Immature natural killer cell (primary cell): ENCODE measurements around the gene LRRC14B. TPM values are rescaled to one million over a fixed set of nuclear protein-coding genes. Genes with fewer than 3 reads are reported as not detected.

Source experiments
- DNase-seq, 3 donors: peaks; one replicate each; pipeline ENCODE4 v3.0.0; 2022; ENCODE audit warnings: mixed read lengths in 1 of 3
- H3K27ac Mint-ChIP-seq, 6 donors: one replicate each; pipeline ENCODE4 v1.8.0; 2020; ENCODE audit warnings: mixed read lengths in 6 of 6, mild to moderate bottlenecking in 5 of 6, inconsistent platforms in 4 of 6, moderate library complexity in 3 of 6
- H3K27me3 Mint-ChIP-seq, 3 donors: one replicate each; pipeline ENCODE4 v1.8.0; 2020 to 2021; ENCODE audit warnings: low read depth in 3 of 3, mild to moderate bottlenecking in 3 of 3, mixed read lengths in 3 of 3, moderate library complexity in 3 of 3, inconsistent platforms in 1 of 3
- H3K36me3 Mint-ChIP-seq, 3 donors: one replicate each; pipeline ENCODE4 v1.8.0; 2020; ENCODE audit warnings: mixed read lengths in 3 of 3, inconsistent platforms in 2 of 3, mild to moderate bottlenecking in 2 of 3
- H3K4me1 Mint-ChIP-seq, 2 donors: one replicate each; pipeline ENCODE4 v1.8.0; 2020; ENCODE audit warnings: inconsistent platforms in 2 of 2, mild to moderate bottlenecking in 2 of 2, mixed read lengths in 2 of 2, moderate library complexity in 1 of 2
- H3K4me3 Mint-ChIP-seq, 5 donors: one replicate each; pipeline ENCODE4 v1.8.0; 2020; ENCODE audit warnings: mild to moderate bottlenecking in 5 of 5, mixed read lengths in 5 of 5, inconsistent platforms in 3 of 5, moderate library complexity in 3 of 5
- H3K9me3 Mint-ChIP-seq, 6 donors: one replicate each; pipeline ENCODE4 v1.8.0; 2020; ENCODE audit warnings: mild to moderate bottlenecking in 6 of 6, mixed read lengths in 6 of 6, inconsistent platforms in 4 of 6, moderate library complexity in 3 of 6
- polyA plus RNA-seq, 3 donors: library from polyadenylated mRNA; unstranded; fragments of 300-500 nt; fragmentation: Illumina TruSeq; gene quantifications; one replicate each; pipeline ENCODE4 v1.2.3, GENCODE V29; 2021

The LRRC14B gene
- polyA plus RNA-seq, 3 donors from 2014 or later = not detected

GRCh38 chr5:155651-156410 lies 35.5 kb upstream of the LRRC14B start:
- Mint-ChIP-seq H3K36me3 (no peaks in the 10 kb centered on the region), H3K4me1 (no peaks in the 10 kb centered on the region), H3K9me3 (no peaks in the 10 kb centered on the region), H3K4me3 (no peak overlapping the region), H3K27me3 (peaks cover 4 to 13% (median 12%) of the 10 kb centered on the region in 3 donors), H3K27ac (no peak overlapping the region)
- DNase-seq = no peak

GRCh38 chr5:156411-157072 lies 34.8 kb upstream of the LRRC14B start:
- Mint-ChIP-seq H3K4me1 (no peaks in the 10 kb centered on the region), H3K27me3 (peaks cover 3 to 15% (median 14%) of the 10 kb centered on the region in 3 donors), H3K36me3 (no peaks in the 10 kb centered on the region), H3K4me3 (no peak overlapping the region), H3K9me3 (no peaks in the 10 kb centered on the region), H3K27ac (no peak overlapping the region)
- DNase-seq = no peak

- Mint-ChIP-seq H3K36me3 (no peaks in the 10 kb centered on the region), H3K9me3 (no peaks in the 10 kb centered on the region), H3K27ac (no peak overlapping the region), H3K4me1 (no peaks in the 10 kb centered on the region), H3K27me3 (peaks cover 3 to 15% (median 14%) of the 10 kb centered on the region in 3 donors), H3K4me3 (no peak overlapping the region)
- no peak for DNase-seq
Measured at GRCh38 chr5:157126-157715, 34.1 kb upstream of the LRRC14B start.

- Mint-ChIP-seq H3K4me1 (no peaks in the 10 kb centered on the region), H3K36me3 (no peaks in the 10 kb centered on the region), H3K4me3 (no peak overlapping the region), H3K27me3 (peaks cover 3 to 14% (median 12%) of the 10 kb centered on the region in 3 donors), H3K27ac (no peak overlapping the region), H3K9me3 (no peaks in the 10 kb centered on the region)
- DNase-seq = no peak
Measured at GRCh38 chr5:157801-158200, 33.5 kb upstream of the LRRC14B start.

- no peaks in the 10 kb centered on the region for H3K9me3 Mint-ChIP-seq
- H3K27ac Mint-ChIP-seq = no peak overlapping the region
- H3K4me3 Mint-ChIP-seq = no peak overlapping the region
- H3K36me3 Mint-ChIP-seq = no peaks in the 10 kb centered on the region
- no peak for DNase-seq
- no peaks in the 10 kb centered on the region for H3K4me1 Mint-ChIP-seq
- H3K27me3 Mint-ChIP-seq = peaks cover 3 to 12% (median 12%) of the 10 kb centered on the region in 3 donors
Measured at GRCh38 chr5:158807-159447, 32.4 kb upstream of the LRRC14B start.

GRCh38 chr5:159448-160172 lies 31.7 kb upstream of the LRRC14B start:
- H3K9me3 Mint-ChIP-seq = no peaks in the 10 kb centered on the region
- DNase-seq = no peak
- H3K27ac Mint-ChIP-seq = no peak overlapping the region
- H3K27me3 Mint-ChIP-seq = peaks cover 3 to 10% (median 10%) of the 10 kb centered on the region in 3 donors
- H3K36me3 Mint-ChIP-seq = no peaks in the 10 kb centered on the region
- no peaks in the 10 kb centered on the region for H3K4me1 Mint-ChIP-seq
- no peak overlapping the region for H3K4me3 Mint-ChIP-seq

- H3K4me1 Mint-ChIP-seq = no peaks in the 10 kb centered on the region
- H3K4me3 Mint-ChIP-seq = no peak overlapping the region
- no peak for DNase-seq
- H3K36me3 Mint-ChIP-seq = no peaks in the 10 kb centered on the region
- H3K9me3 Mint-ChIP-seq = no peaks in the 10 kb centered on the region
- no peak overlapping the region for H3K27ac Mint-ChIP-seq
- peaks cover 3 to 10% (median 10%) of the 10 kb centered on the region in 3 donors for H3K27me3 Mint-ChIP-seq
Measured at GRCh38 chr5:160173-160510, 31.2 kb upstream of the LRRC14B start.

GRCh38 chr5:160921-161802 lies 30.1 kb upstream of the LRRC14B start:
- H3K27me3 Mint-ChIP-seq = peaks cover 3 to 10% (median 8%) of the 10 kb centered on the region in 3 donors
- no peak overlapping the region for H3K4me3 Mint-ChIP-seq
- H3K9me3 Mint-ChIP-seq = no peaks in the 10 kb centered on the region
- no peak for DNase-seq
- no peaks in the 10 kb centered on the region for H3K4me1 Mint-ChIP-seq
- H3K36me3 Mint-ChIP-seq = no peaks in the 10 kb centered on the region
- H3K27ac Mint-ChIP-seq = no peak overlapping the region

- H3K27me3 Mint-ChIP-seq = peaks cover 2 to 10% (median 8%) of the 10 kb centered on the region in 3 donors
- H3K9me3 Mint-ChIP-seq = no peaks in the 10 kb centered on the region
- no peaks in the 10 kb centered on the region for H3K4me1 Mint-ChIP-seq
- no peaks in the 10 kb centered on the region for H3K36me3 Mint-ChIP-seq
- H3K4me3 Mint-ChIP-seq = no peak overlapping the region
- DNase-seq = no peak
- H3K27ac Mint-ChIP-seq = no peak overlapping the region
Measured at GRCh38 chr5:161803-162110, 29.5 kb upstream of the LRRC14B start.

GRCh38 chr5:162190-162564 lies 29.1 kb upstream of the LRRC14B start:
- Mint-ChIP-seq H3K4me3 (no peak overlapping the region), H3K4me1 (no peaks in the 10 kb centered on the region), H3K36me3 (no peaks in the 10 kb centered on the region), H3K27me3 (peaks cover under 1 to 10% (median 8%) of the 10 kb centered on the region in 3 donors), H3K9me3 (no peaks in the 10 kb centered on the region), H3K27ac (no peak overlapping the region)
- no peak for DNase-seq

- Mint-ChIP-seq H3K27ac (no peak overlapping the region), H3K9me3 (no peaks in the 10 kb centered on the region), H3K4me3 (no peak overlapping the region), H3K36me3 (no peaks in the 10 kb centered on the region), H3K4me1 (no peaks in the 10 kb centered on the region), H3K27me3 (peaks cover 0 to 10% (median 8%) of the 10 kb centered on the region in 3 donors)
- no peak for DNase-seq
Measured at GRCh38 chr5:162565-163337, 28.5 kb upstream of the LRRC14B start.

- Mint-ChIP-seq H3K27me3 (peaks cover 0 to 10% (median 8%) of the 10 kb centered on the region in 3 donors), H3K9me3 (no peaks in the 10 kb centered on the region), H3K36me3 (no peaks in the 10 kb centered on the region), H3K4me3 (no peak overlapping the region), H3K27ac (no peak overlapping the region), H3K4me1 (no peaks in the 10 kb centered on the region)
- DNase-seq = no peak
Measured at GRCh38 chr5:163338-163620, 28.0 kb upstream of the LRRC14B start.

GRCh38 chr5:163841-164240 lies 27.5 kb upstream of the LRRC14B start:
- Mint-ChIP-seq H3K4me3 (no peak overlapping the region), H3K4me1 (no peaks in the 10 kb centered on the region), H3K27me3 (peaks cover 0 to 10% (median 8%) of the 10 kb centered on the region in 3 donors), H3K27ac (no peak overlapping the region), H3K36me3 (no peaks in the 10 kb centered on the region), H3K9me3 (no peaks in the 10 kb centered on the region)
- no peak for DNase-seq
